HUDEP-2 (cell line): ENCODE results near the gene C17orf78.
"Not testable (repeated sequence)": the region's sequence is repeated elsewhere in the genome, so short reads cannot be mapped to it uniquely, and the experiment has no call there.

Experiments
- DNase-seq, 76 experiments: peaks; one replicate each; lab custom pipeline; 2025; ENCODE audit not compliant: unreplicated experiment in 76 of 76; lab: John Stamatoyannopoulos, UW

C17orf78 gene

GRCh38 chr17:37375706-37376105, at the start of gene C17orf78:
TSS of gene C17orf78 (plus strand) at chr17:37375985. CDS start at chr17:37376093, 108 bp downstream.
- no peak for DNase-seq

DNA sequence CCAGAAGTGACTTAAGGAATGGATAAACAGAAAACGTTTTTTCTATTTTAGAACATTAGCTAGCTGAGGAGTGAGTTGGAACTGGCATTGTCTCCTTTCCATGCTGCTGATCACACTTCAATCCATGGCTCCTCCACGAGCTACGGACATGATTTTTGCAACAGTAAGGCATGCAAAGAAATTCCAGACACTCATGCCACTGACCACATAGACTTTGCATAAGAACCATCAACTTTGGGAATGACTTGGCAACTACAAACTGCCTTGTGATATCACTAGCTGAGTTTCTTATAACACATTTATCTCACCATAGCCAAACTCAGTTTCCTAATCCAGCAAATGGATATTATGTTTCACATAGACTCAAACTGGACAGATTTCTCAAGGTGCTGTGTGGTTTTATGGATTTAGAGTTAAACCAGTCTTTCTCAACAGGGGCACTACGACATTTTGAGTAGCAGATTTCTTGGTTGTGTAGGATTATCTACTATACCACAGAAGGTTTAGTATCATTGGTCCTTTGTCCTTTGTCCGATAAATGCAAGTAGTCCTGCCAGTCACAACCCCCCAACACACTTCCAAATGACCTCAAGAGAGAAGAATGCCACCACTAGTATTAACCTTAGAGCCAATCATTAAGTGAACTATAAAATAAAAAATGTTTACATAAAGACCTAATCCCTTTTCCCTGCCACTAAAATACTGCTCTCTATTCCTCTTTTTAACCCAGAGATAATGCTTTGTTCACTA, 48.3 kb upstream of the C17orf78 start:
- DNase-seq, result no peak

DNA sequence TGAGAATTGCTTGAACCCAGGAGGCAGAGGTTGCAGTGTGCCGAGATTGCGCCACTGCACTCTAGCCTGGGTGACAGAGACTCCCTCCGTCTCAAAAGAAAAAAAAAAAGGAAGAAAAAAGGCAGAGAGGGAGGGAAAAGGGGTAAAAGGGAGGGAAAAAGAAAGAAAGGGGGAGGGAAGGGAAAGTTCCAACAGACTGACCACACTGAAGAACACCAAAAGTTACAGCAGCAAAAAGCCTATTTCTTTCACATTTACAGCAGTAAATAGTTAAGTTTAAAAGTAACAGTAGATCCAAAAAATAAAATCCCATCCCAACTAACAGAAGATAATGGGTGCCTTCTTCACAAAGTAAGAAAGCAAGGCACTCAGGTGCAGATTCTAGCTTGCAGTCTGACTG, 36.9 kb upstream of the C17orf78 start:
- DNase-seq, result no peak

DNA sequence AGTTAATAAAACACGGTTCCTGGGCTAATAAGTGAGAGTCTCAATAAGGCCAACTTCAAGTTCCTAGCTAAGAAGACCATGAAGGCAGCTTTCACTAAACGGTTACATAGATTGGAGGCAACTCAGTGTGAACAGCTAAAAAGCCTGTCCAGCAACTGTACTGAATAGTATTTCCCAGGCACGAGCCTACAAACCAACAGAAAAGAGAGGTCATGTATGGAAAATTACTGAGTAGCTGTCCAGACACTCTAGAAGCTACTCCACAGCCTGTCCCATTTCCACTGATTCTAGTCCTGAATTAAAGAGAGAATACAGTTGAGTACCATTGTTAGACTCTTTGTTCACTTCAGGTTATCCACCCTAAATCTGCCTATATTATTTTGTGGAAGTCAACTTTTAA, 36.5 kb upstream of the C17orf78 start:
- no peak for DNase-seq

GRCh38 chr17:37340804-37341203, 35.0 kb upstream of the C17orf78 start:
- no peak for DNase-seq

GRCh38 chr17:37342589-37342988, 33.2 kb upstream of the C17orf78 start:
- DNase-seq, result no peak

DNA sequence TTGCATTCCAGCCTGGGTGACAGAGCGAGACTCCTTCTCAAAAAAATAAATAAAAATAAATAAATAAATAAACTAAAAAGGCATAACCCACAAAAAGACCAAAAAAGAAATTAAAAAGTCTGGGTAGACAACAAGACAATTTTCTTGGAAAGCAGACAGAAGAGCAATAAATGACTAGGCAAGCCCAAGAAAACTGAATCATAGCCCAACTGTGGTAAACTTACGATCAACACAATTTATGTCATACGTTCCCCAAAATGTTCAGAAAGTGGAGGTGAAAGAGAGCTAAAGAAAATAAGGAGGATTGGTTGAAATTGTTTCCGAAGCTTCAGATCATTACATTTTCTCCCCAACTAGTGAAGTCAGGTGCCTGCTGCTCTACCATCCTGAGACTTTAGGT, 31.3 kb upstream of the C17orf78 start:
- DNase-seq, result no peak

GRCh38 chr17:37346863-37347402, 28.9 kb upstream of the C17orf78 start:
- DNase-seq, result not testable (repeated sequence)

DNA sequence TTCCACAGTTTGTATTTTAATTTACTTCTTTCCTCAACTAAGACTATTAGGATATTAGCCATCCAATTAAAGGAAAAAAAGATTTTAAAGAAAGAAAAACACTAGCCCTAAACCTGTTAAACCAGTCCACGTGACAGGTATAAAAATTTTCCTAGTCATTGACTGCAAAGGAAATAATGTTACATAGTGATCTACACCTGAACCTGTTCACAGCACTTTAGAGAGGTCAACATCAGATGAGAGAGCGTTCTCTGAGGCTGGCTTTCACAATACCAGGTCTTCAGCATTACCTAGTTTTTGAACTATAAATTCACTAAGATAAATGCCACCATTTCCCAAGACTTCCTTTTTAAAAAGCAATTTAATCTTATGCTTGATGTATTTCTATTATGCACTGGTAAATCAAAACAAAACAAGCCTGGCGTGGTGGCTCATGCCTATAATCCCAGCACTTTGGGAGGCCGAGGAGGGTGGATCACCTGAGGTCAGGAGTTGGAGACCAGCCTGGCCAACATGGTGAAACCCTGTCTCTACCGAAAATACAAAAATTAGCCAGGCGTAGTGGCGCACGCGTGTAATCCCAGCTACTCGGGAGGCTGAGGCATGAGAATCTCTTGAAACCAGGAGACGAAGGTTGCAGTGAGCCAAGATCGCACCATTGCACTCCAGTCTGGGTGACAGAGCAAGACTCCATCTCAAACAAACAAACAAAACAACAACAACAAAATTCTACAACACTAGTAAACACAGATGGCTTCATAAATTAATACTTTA, 18.8 kb upstream of the C17orf78 start:
- DNase-seq, result not testable (repeated sequence)

- DNase-seq, result peak in 45 of 76 experiments; percentile 2 to 52 (median 19)
These were observed 17.5 kb upstream of the C17orf78 start for GRCh38 chr17:37358098-37358829.

GRCh38 chr17:37358830-37359681, 16.7 kb upstream of the C17orf78 start:
- peak; percentile 25 to 98 (median 93) for DNase-seq

DNA sequence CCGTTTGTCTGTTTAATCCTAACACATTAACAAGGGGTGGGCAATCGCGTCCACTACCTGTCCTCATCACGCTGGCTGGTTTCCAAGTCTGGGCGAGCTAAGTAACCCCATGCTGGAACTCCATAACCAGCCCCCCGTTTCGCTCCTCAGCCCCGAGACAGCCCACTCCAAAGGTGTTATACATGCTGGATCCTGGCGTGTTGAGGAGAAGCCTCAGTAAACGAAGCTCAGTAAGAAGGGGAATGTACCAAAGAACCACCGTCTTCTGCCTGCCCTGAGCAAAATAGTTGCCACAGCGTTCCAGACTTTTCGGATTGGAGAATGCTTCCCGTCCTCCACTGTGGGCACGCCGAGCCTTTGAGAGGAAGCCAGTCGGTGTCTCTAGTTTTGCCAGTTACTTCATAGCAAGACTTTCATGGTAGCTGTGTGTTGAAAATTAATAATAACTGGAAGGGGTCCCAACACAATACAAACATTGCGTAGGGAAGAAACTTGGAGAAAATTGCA, 16.1 kb upstream of the C17orf78 start:
- no peak for DNase-seq

DNA sequence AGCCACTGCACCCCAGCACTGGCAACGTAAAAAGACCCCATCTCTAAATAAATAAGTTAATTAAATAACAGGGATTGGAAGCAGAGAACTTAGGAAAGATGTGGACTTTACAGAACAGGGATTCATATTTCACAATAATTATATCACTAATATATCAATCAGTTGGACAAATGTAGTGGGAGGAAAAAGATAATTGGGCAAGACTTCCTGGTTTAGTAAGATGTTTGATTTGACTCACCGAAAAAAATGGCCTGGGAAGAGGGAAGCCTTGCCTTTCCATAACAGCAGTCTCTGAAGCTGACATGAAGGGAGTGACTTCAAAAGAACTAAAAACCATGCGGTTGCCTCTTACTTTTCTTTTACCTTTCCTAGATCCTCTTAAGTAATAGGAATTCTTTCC, 15.2 kb upstream of the C17orf78 start:
- no peak for DNase-seq

- DNase-seq, result no peak
These were observed 14.2 kb upstream of the C17orf78 start for GRCh38 chr17:37361543-37361942.

DNA sequence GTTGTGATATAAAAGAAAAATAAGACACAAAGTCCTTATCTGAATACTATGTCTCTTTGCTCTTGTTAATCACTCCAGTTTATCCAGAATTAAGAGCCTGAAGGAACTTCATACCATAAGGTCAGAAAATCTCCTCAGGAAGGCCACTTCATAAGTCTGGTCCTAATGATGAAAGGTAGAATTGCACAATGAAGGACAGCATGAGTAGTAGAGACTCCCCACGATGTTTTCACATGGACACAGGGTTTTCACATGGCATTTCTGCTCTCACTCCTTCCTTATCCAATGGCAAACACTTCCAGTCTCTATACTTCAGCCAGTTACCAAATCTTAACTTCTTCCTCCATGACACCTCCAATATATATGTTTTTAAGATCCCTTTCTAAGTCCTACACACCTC, 10.2 kb upstream of the C17orf78 start:
- no peak for DNase-seq

- no peak for DNase-seq
These were observed 7.2 kb upstream of the C17orf78 start for GRCh38 chr17:37368577-37368976.

DNA sequence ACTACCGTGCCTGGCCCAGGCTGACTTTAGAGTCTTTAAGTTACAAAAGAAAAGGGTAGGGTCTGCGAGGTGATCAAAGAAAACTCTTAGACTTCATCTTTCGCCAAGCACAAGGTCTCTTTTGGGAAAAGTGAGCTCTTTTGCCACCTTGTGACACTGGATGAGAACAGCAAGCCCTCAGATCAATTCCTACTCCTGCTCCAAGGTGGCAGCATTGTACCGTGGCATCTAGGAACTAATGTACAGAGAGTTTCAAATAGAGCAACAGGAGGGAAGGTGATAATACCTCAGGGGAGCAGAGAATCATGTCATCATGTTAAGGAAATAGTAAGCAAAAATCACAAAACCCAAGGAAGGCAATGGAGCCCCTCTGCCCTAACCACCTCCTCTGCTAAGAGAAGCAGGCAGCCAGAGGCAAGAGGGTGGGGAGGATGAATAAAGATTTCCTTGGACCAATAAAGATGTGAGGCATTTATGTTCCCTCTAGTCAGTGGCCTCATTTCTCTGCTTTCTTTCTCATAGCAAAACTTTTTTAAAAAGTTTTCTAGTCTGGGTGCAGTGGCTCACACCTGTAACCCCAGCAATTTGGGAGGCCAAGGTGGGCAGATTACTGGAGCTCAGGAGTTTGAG, 2.1 kb upstream of the C17orf78 start:
- peak in 65 of 76 experiments; percentile 3 to 84 (median 49) for DNase-seq

DNA sequence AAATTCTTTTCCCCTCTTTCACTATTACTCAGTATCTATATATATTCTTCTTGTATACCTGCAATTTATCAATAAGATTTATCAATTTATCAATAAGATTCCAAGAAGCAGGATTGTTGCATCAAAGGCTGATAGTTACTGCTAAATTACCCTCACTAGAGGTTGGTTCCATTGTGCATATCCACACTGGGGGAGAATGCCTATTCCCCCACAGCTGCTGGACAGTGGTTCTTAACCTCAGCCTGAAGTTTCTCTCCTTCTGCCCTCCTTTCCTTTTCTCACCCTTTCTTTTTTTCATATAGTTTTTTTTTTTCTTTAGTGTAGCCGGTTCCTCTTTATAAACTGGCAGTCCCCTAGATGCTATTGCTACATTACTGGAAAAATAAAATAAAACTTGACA, 6.3 kb downstream of the C17orf78 start:
- DNase-seq, result no peak

GRCh38 chr17:37384560-37385149, 8.9 kb downstream of the C17orf78 start:
- no peak for DNase-seq
